ENCODE data around the gene HES6.

Gene HES6

GRCh38 chr2:238260883-238261282 is 21.0 kb upstream of the HES6 start:
- Histone ChIP-seq H3K9me3 (ENCODE audit: low read length) (no peaks in the 10 kb centered on the region), H3F3A (ENCODE audit: insufficient read depth, low read length) (no peaks in the 10 kb centered on the region), H4K20me1 (ENCODE audit: insufficient read depth, low read length) (no peaks in the 10 kb centered on the region), H3K9ac (ENCODE audit: low read length) (no peak overlapping the region), H3K27ac (ENCODE audit: low read depth, low read length, poor library complexity, severe bottlenecking) (no peak overlapping the region), H3K79me2 (ENCODE audit: insufficient read depth, low read length) (no peaks in the 10 kb centered on the region), H3K4me2 (ENCODE audit: low read length) (no peak overlapping the region), H3K27me3 (ENCODE audit: insufficient read depth, low read length) (no peaks in the 10 kb centered on the region), H3K4me3 (ENCODE audit: low read depth, low read length, poor library complexity, severe bottlenecking) (no peak overlapping the region), H2AFZ (ENCODE audit: low read length) (no peak overlapping the region), H3K4me1 (ENCODE audit: insufficient read depth, low read length, severe bottlenecking) (no peaks in the 10 kb centered on the region), H3K36me3 (ENCODE audit: insufficient read depth, low read length) (peaks cover 10% of the 10 kb centered on the region; the same call in 1 of the 2 replicates), H3K9me2 (ENCODE audit: low read depth, low read length) (no peaks in the 10 kb centered on the region)
- TF ChIP-seq, protein P1, sequence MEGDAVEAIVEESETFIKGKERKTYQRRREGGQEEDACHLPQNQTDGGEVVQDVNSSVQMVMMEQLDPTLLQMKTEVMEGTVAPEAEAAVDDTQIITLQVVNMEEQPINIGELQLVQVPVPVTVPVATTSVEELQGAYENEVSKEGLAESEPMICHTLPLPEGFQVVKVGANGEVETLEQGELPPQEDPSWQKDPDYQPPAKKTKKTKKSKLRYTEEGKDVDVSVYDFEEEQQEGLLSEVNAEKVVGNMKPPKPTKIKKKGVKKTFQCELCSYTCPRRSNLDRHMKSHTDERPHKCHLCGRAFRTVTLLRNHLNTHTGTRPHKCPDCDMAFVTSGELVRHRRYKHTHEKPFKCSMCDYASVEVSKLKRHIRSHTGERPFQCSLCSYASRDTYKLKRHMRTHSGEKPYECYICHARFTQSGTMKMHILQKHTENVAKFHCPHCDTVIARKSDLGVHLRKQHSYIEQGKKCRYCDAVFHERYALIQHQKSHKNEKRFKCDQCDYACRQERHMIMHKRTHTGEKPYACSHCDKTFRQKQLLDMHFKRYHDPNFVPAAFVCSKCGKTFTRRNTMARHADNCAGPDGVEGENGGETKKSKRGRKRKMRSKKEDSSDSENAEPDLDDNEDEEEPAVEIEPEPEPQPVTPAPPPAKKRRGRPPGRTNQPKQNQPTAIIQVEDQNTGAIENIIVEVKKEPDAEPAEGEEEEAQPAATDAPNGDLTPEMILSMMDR (IDR thresholded peaks at IDR 0.05; ENCODE audit: low read length), result no peak
- no peak for TF ChIP-seq EZH2 (IDR thresholded peaks at IDR 0.05; ENCODE audit: borderline replicate concordance, low read length)

DNA sequence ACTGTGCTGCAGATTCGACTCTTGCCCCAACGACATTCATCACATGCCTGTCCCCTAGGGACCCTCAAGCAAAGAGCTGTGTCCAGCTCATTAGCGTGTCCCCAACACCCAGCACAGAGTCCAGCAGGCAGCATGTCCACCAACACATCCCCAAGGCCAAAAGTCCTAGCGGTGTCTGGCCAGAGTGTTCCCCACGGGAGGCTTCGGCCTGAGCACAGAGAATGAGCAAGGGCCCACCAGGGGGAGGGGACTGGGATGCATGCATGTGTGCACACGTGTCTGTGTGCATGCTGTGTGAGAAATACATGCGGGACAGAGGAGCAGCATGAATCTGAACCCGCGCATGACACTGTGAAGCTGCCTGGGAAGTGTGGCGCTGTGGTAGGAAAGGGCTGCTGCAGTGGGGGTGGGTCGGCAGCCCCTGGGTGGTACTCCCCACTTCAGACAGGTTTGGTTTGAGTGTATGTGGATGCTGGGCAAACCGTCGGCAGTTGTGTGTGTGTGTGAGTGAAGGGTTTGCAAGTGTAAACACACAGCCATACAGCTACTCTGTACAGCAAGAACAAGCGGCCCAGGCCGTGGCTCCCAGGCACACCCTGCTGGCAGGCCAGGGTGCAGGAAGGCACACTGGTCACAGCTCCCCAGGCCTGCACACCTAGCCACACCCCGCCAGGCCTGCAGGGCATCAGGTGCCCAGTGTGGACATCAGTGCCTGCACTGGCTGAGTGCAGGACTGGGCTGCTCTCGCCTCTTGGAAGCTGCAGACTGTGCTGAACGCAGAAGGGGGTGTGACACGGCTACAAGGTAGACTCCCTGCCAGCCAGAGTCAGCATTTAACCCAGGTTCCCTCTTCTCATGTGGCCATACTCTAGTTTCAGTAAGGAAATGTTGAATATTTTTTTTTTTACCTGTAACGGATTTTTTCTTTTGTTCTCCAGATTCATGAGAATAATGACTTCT is 19.5 kb upstream of the HES6 start:
- H3F3A ChIP-seq (ENCODE audit: insufficient read depth, low read length), result no peaks in the 10 kb centered on the region
- H3K36me3 ChIP-seq (ENCODE audit: insufficient read depth, low read length), result peaks cover 22% of the 10 kb centered on the region; the same call in 1 of the 2 replicates
- H4K20me1 ChIP-seq (ENCODE audit: insufficient read depth, low read length), result no peaks in the 10 kb centered on the region
- H3K9me2 ChIP-seq (ENCODE audit: low read depth, low read length), result no peaks in the 10 kb centered on the region
- H3K4me1 ChIP-seq (ENCODE audit: insufficient read depth, low read length, severe bottlenecking), result no peaks in the 10 kb centered on the region
- no peak overlapping the region for H3K4me3 ChIP-seq (ENCODE audit: low read depth, low read length, poor library complexity, severe bottlenecking)
- H3K4me2 ChIP-seq (ENCODE audit: low read length), result no peak overlapping the region
- no peak overlapping the region for H3K9ac ChIP-seq (ENCODE audit: low read length)
- H2AFZ ChIP-seq (ENCODE audit: low read length), result no peak overlapping the region
- H3K27ac ChIP-seq (ENCODE audit: low read depth, low read length, poor library complexity, severe bottlenecking), result no peak overlapping the region
- no peaks in the 10 kb centered on the region for H3K9me3 ChIP-seq (ENCODE audit: low read length)
- no peaks in the 10 kb centered on the region for H3K27me3 ChIP-seq (ENCODE audit: insufficient read depth, low read length)
- H3K79me2 ChIP-seq (ENCODE audit: insufficient read depth, low read length), result no peaks in the 10 kb centered on the region
- TF ChIP-seq EZH2 (IDR thresholded peaks at IDR 0.05; ENCODE audit: borderline replicate concordance, low read length), result no peak
- TF ChIP-seq, protein P1 (IDR thresholded peaks at IDR 0.05; ENCODE audit: low read length), result peak; percentile 38; the same call in 1 of the 2 replicates

GRCh38 chr2:238257786-238258700 is 18.2 kb upstream of the HES6 start:
- no peak overlapping the region for H3K27ac ChIP-seq (ENCODE audit: low read depth, low read length, poor library complexity, severe bottlenecking)
- no peaks in the 10 kb centered on the region for H4K20me1 ChIP-seq (ENCODE audit: insufficient read depth, low read length)
- no peaks in the 10 kb centered on the region for H3K27me3 ChIP-seq (ENCODE audit: insufficient read depth, low read length)
- no peak overlapping the region for H2AFZ ChIP-seq (ENCODE audit: low read length)
- peaks cover 25% of the 10 kb centered on the region; the same call in 1 of the 2 replicates for H3K36me3 ChIP-seq (ENCODE audit: insufficient read depth, low read length)
- H3K79me2 ChIP-seq (ENCODE audit: insufficient read depth, low read length), result no peaks in the 10 kb centered on the region
- no peaks in the 10 kb centered on the region for H3F3A ChIP-seq (ENCODE audit: insufficient read depth, low read length)
- no peak overlapping the region for H3K9ac ChIP-seq (ENCODE audit: low read length)
- no peak overlapping the region for H3K4me3 ChIP-seq (ENCODE audit: low read depth, low read length, poor library complexity, severe bottlenecking)
- H3K9me2 ChIP-seq (ENCODE audit: low read depth, low read length), result no peaks in the 10 kb centered on the region
- no peaks in the 10 kb centered on the region for H3K4me1 ChIP-seq (ENCODE audit: insufficient read depth, low read length, severe bottlenecking)
- no peak overlapping the region for H3K4me2 ChIP-seq (ENCODE audit: low read length)
- no peak for TF ChIP-seq EZH2 (IDR thresholded peaks at IDR 0.05; ENCODE audit: borderline replicate concordance, low read length)
- no peaks in the 10 kb centered on the region for H3K9me3 ChIP-seq (ENCODE audit: low read length)

Measured in OCI-LY1 (cell line).